Prostate gland (tissue), 2 donors: ENCODE data around the gene MCOLN1.

ENCODE experiments used
- CTCF ChIP-seq, 4 experiments: fragments of 200-600 bp in 2 of 4; fragments of 450-650 bp in 2 of 4; sonication (generic) in 2 of 4; IDR thresholded peaks; 1 replicate in 3 of 4; 2 replicates in 1 of 4; pipeline ENCODE4 v1.5.1; 2016 to 2019; ENCODE audit warnings: antibody characterized with exemption in 4 of 4, mild to moderate bottlenecking in 2 of 4, moderate library complexity in 2 of 4
- POLR2A ChIP-seq: fragments of 450-650 bp; IDR thresholded peaks from one replicate; pipeline ENCODE4 v1.6.1; 2016; ENCODE audit warnings: antibody characterized with exemption, mild to moderate bottlenecking
- POLR2AphosphoS5 ChIP-seq: sonication (generic); formaldehyde crosslinking; IDR thresholded peaks from one replicate; pipeline ENCODE4 v1.6.1; 2017; ENCODE audit warnings: antibody characterized with exemption

DNA sequence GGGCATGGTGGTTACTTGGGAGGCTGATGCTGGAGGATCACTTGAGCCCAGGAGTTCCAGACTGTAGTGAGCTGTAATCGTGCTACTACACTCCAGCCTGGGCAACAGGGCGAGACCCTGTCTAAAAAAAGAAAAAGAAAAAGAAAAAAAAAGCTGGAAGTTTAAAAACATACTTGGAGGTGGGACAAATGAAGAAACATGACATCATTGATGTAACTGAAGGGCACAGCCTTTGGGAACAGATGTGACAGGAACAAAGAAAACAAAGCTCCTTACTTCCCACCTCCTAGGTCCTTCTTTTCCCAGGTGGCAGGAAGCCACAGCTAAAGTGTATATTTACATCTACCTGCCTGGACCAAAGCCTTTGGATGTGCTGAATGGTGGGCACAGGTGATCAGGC lies 35.5 kb upstream of the MCOLN1 start:
- TF ChIP-seq CTCF (IDR thresholded peaks at IDR 0.05) (no peak), POLR2A (no peak), POLR2AphosphoS5 (no peak)
